ENCODE results near the gene LRRC8A. TPM values are rescaled to one million over a fixed set of nuclear protein-coding genes. Genes with fewer than 3 reads are reported as not detected.

LRRC8A gene
- total and polyA plus RNA-seq, 2 of the 13 experiments (the other 11 are each of a cell fraction or from before 2014, with no cell fraction given), result 16.1 to 40.6 TPM

DNA sequence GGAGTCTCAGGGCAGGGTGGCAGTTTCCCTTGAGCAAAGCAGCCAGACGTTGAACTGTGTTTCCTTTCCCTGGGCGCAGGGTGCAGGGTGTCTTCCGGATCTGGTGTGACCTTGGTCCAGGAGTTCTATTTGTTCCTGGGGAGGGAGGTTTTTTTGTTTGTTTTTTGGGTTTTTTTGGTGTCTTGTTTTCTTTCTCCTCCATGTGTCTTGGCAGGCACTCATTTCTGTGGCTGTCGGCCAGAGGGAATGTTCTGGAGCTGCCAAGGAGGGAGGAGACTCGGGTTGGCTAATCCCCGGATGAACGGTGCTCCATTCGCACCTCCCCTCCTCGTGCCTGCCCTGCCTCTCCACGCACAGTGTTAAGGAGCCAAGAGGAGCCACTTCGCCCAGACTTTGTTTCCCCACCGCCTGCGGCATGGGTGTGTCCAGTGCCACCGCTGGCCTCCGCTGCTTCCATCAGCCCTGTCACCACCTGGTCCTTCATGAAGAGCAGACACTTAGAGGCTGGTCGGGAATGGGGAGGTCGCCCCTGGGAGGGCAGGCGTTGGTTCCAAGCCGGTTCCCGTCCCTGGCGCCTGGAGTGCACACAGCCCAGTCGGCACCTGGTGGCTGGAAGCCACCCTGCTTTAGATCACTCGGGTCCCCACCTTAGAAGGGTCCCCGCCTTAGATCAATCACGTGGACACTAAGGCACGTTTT lies 35.4 kb downstream of the LRRC8A start:
- FAIRE-seq (peak; percentile 77), DNase-seq (ENCODE audit: low spot score) (peak; percentile 61), ATAC-seq (no peak)
- Histone ChIP-seq H3K36me3 (replicated peaks in 1 of 2; ENCODE audit: control insufficient read depth in 1 of 2, insufficient read depth in 2 of 2, low read length in 2 of 2) (peaks cover 7 to 16% of the 10 kb centered on the region in 2 experiments), H3K4me3 (replicated peaks in 1 of 3; ENCODE audit: insufficient read depth in 1 of 3, low read depth in 2 of 3, low read length in 3 of 3) (no peak overlapping the region), H3K27me3 (ENCODE audit: control insufficient read depth in 1 of 2, insufficient read depth in 2 of 2, low read length in 2 of 2) (no peaks in the 10 kb centered on the region), H3K9me3 (ENCODE audit: low read length) (no peaks in the 10 kb centered on the region), H3K79me2 (ENCODE audit: insufficient read depth, low read length) (peaks cover 14% of the 10 kb centered on the region), H3K4me1 (ENCODE audit: insufficient read depth, low read length) (peaks cover 94% of the 10 kb centered on the region), H4K20me1 (ENCODE audit: insufficient read depth, low read length) (no peaks in the 10 kb centered on the region), H3K9ac (ENCODE audit: insufficient read depth, low read depth, low read length) (no peak overlapping the region), H3K27ac (ENCODE audit: extremely low read length, insufficient read depth, low read length) (peak overlapping the region; percentile 74), H2AFZ (ENCODE audit: low read length) (no peak overlapping the region), H3K4me2 (ENCODE audit: low read depth, low read length) (0 out of 2 replicates have a peak overlapping the region, but pooled peaks have one; percentile 3)
- ChIA-PET CTCF (ENCODE audit: low intra/inter-chr PET ratio, low total read pairs) (no interaction called here), POLR2A (interaction anchor here (0.5 to 1.1 kb wide), 7 partner anchors 31 to 54 kb away, joined by 3 to 4 read pairs (median 3); no protein-coding TSS in a partner anchor)
- intact Hi-C loops (cut with micrococcal nuclease; ENCODE audit: unreplicated experiment) (no loop called here), in situ Hi-C loops (cut with HindIII; ENCODE audit: extremely low pct_ligation_motif_present, low pct_unique_long_range_greater_than_20kb) (no loop called here)
- WGBS (ENCODE audit: low lambda C conversion rate), result 57% methylated on average over 22 of the region's 26 CpGs
- no TSS peak for BruUV-seq (replicated peaks)
- TF ChIP-seq, protein P1, sequence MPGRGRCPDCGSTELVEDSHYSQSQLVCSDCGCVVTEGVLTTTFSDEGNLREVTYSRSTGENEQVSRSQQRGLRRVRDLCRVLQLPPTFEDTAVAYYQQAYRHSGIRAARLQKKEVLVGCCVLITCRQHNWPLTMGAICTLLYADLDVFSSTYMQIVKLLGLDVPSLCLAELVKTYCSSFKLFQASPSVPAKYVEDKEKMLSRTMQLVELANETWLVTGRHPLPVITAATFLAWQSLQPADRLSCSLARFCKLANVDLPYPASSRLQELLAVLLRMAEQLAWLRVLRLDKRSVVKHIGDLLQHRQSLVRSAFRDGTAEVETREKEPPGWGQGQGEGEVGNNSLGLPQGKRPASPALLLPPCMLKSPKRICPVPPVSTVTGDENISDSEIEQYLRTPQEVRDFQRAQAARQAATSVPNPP (CRISPR knock-in tag; IDR thresholded peaks at IDR 0.05), result no peak
- TF ChIP-seq, protein P2, sequence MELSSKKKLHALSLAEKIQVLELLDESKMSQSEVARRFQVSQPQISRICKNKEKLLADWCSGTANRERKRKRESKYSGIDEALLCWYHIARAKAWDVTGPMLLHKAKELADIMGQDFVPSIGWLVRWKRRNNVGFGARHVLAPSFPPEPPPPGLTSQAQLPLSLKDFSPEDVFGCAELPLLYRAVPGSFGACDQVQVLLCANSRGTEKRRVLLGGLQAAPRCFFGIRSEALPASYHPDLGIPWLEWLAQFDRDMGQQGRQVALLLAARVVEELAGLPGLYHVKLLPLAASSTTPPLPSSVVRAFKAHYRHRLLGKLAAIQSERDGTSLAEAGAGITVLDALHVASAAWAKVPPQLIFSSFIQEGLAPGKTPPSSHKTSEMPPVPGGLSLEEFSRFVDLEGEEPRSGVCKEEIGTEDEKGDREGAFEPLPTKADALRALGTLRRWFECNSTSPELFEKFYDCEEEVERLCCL (CRISPR knock-in tag; IDR thresholded peaks at IDR 0.05; ENCODE audit: borderline replicate concordance), result peak; percentile 60; the same call in 1 of the 2 replicates
- TF ChIP-seq MAFF (IDR thresholded peaks at IDR 0.05; ENCODE audit: low read depth, low read length) (no peak), PCBP2 (optimal IDR thresholded peaks at IDR 0.05; ENCODE audit: low read depth, low read length, poor library complexity, severe bottlenecking) (no peak), HNRNPH1 (optimal IDR thresholded peaks at IDR 0.05; ENCODE audit: low read depth, low read length) (no peak), SMAD3 (CRISPR knock-in tag; IDR thresholded peaks at IDR 0.05) (no peak), SKI (IDR thresholded peaks at IDR 0.05; ENCODE audit: partially characterized antibody) (no peak), NR2F1 (CRISPR knock-in tag; IDR thresholded peaks at IDR 0.05) (no peak), AGO2 (optimal IDR thresholded peaks at IDR 0.05; ENCODE audit: low read depth, low read length) (no peak)
- TF ChIP-seq, protein P3, sequence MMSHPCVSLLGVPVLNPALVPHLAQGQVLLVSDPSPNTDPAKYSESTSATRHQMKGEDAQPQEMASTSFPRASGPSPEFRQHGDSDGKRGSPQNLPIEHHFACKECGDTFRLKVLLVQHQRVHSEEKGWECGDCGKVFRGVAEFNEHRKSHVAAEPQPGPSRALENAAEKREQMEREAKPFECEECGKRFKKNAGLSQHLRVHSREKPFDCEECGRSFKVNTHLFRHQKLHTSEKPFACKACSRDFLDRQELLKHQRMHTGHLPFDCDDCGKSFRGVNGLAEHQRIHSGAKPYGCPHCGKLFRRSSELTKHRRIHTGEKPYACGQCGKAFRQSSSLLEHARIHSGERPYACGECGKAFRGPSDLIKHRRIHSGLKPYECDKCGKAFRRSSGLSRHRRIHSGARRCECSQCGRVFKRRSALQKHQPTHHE (CRISPR knock-in tag; IDR thresholded peaks at IDR 0.05; ENCODE audit: borderline replicate concordance), result no peak
- TF ChIP-seq, protein P4, sequence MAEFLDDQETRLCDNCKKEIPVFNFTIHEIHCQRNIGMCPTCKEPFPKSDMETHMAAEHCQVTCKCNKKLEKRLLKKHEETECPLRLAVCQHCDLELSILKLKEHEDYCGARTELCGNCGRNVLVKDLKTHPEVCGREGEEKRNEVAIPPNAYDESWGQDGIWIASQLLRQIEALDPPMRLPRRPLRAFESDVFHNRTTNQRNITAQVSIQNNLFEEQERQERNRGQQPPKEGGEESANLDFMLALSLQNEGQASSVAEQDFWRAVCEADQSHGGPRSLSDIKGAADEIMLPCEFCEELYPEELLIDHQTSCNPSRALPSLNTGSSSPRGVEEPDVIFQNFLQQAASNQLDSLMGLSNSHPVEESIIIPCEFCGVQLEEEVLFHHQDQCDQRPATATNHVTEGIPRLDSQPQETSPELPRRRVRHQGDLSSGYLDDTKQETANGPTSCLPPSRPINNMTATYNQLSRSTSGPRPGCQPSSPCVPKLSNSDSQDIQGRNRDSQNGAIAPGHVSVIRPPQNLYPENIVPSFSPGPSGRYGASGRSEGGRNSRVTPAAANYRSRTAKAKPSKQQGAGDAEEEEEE (CRISPR knock-in tag; IDR thresholded peaks at IDR 0.05; ENCODE audit: borderline replicate concordance), result no peak
- TF ChIP-seq, protein P5, sequence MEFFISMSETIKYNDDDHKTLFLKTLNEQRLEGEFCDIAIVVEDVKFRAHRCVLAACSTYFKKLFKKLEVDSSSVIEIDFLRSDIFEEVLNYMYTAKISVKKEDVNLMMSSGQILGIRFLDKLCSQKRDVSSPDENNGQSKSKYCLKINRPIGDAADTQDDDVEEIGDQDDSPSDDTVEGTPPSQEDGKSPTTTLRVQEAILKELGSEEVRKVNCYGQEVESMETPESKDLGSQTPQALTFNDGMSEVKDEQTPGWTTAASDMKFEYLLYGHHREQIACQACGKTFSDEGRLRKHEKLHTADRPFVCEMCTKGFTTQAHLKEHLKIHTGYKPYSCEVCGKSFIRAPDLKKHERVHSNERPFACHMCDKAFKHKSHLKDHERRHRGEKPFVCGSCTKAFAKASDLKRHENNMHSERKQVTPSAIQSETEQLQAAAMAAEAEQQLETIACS (CRISPR knock-in tag; IDR thresholded peaks at IDR 0.05), result no peak
- TF ChIP-seq, protein P6, sequence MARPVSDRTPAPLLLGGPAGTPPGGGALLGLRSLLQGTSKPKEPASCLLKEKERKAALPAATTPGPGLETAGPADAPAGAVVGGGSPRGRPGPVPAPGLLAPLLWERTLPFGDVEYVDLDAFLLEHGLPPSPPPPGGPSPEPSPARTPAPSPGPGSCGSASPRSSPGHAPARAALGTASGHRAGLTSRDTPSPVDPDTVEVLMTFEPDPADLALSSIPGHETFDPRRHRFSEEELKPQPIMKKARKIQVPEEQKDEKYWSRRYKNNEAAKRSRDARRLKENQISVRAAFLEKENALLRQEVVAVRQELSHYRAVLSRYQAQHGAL (CRISPR knock-in tag; IDR thresholded peaks at IDR 0.05; ENCODE audit: not compliant biosample characterization), result no peak
- TF ChIP-seq, protein P7, sequence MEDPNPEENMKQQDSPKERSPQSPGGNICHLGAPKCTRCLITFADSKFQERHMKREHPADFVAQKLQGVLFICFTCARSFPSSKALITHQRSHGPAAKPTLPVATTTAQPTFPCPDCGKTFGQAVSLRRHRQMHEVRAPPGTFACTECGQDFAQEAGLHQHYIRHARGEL (CRISPR knock-in tag; IDR thresholded peaks at IDR 0.05), result no peak
